ENCODE measurements around the gene DUSP7.
A peak's percentile ranks its signal among the peaks of the same experiment; 100 is the strongest.

The DUSP7 gene

DNA sequence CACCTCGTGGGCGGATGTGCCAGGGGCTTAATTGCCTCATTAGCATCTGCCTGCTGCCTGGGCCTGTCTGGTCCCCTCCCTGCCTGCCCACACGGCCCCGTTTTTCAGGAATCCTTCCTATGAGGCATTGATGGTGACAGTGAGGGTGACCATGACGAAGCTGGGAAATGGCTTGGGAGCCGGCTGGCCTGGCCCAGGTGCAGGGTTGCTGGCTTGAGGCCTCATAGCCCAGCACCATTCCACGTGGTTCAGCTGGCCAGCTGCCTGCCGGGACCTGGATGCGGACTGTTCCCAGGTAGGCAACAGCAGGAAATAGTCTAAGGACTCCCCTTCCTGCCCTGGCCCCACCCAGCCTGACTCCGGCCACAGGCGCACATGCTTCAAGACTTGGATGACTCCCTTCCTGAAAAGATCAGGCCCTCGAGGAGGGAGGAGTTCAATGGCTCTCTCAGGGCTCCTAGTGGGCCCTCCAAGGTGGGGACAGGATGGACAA lies 8.9 kb upstream of the DUSP7 start:
- no peak for DNase-seq (ENCODE audit: low spot score)
- TF ChIP-seq, protein P1, sequence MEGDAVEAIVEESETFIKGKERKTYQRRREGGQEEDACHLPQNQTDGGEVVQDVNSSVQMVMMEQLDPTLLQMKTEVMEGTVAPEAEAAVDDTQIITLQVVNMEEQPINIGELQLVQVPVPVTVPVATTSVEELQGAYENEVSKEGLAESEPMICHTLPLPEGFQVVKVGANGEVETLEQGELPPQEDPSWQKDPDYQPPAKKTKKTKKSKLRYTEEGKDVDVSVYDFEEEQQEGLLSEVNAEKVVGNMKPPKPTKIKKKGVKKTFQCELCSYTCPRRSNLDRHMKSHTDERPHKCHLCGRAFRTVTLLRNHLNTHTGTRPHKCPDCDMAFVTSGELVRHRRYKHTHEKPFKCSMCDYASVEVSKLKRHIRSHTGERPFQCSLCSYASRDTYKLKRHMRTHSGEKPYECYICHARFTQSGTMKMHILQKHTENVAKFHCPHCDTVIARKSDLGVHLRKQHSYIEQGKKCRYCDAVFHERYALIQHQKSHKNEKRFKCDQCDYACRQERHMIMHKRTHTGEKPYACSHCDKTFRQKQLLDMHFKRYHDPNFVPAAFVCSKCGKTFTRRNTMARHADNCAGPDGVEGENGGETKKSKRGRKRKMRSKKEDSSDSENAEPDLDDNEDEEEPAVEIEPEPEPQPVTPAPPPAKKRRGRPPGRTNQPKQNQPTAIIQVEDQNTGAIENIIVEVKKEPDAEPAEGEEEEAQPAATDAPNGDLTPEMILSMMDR (IDR thresholded peaks at IDR 0.05; ENCODE audit: extremely low read depth, missing control alignments), result no peak

DNA sequence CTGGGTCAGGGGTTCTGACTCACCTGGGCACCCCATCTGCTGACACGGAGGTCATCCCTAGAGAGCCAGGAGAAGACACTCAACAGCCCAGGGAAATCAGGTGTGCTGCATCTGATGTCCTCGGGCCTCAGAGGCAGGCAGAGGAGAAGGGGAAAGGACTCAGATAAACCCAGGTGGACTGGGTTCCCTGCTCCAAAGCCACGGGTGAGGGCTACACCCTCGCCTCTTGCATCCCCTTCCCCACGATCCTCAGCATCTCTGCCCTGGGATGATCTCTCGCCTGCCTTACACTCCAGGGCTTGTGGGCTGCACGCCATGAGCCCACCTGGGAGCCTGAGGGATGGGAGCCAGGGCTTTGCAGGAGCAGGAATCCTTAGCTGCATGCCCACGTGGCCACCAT lies 8.2 kb upstream of the DUSP7 start:
- TF ChIP-seq, protein P1 (IDR thresholded peaks at IDR 0.05; ENCODE audit: extremely low read depth, missing control alignments), result no peak
- no peak for DNase-seq (ENCODE audit: low spot score)

DNA sequence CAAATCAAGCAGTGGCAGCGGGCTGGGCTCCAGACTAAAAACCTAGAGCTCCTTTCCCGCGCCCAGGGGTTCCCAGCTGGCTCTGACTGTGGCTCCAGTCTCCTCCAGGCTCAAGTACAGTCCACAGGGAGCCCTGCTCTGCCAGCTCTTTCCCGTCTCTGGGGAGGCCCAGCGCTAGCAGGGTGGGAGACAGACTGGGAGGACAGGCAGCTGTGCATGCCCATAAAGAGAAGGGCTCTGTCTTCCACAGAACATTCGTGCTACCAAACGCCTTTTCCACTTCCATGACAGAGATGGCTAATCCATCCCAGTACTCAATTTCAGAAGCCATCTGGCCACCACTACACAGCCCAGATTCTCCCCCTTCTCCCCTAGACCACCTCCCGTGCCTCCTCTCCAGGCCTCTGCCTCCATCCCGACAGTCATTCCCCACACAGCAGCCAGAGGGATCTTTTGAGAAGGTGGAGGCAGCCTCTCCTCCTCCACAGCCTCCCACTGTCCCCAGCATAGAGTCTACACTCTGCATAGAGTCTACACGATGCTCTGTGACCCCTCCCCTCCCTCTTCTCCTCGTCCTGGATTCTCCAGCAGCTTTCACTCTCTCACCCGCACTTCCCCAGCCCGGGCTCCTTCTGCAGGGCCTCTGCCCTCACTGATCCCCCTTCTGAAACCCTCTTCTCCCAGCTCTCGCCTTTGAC lies 6.8 kb upstream of the DUSP7 start:
- no peak for DNase-seq (ENCODE audit: low spot score)
- TF ChIP-seq, protein P1 (IDR thresholded peaks at IDR 0.05; ENCODE audit: extremely low read depth, missing control alignments), result no peak

DNA sequence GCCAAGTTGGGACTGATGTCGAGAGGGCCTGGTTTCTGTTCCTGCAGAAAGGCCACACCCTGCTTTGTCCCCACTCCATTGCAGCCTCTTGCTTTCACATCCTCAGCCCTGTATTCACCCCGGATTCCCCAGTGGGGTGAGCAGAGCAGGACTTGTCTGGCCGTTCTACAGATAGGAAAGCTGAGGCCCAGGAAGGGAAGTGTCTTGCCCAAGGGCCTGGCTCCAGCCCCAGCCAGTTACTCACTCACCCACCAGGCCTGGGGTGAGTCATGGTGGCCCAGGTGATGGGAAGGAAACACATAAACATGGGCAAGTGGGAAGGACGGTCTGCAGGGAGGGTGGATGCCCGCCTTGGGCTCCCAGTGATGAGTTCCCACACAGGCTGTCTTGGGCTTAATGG lies 6.1 kb upstream of the DUSP7 start:
- TF ChIP-seq, protein P1 (IDR thresholded peaks at IDR 0.05; ENCODE audit: extremely low read depth, missing control alignments), result no peak
- DNase-seq (ENCODE audit: low spot score), result peak; percentile 71

DNA sequence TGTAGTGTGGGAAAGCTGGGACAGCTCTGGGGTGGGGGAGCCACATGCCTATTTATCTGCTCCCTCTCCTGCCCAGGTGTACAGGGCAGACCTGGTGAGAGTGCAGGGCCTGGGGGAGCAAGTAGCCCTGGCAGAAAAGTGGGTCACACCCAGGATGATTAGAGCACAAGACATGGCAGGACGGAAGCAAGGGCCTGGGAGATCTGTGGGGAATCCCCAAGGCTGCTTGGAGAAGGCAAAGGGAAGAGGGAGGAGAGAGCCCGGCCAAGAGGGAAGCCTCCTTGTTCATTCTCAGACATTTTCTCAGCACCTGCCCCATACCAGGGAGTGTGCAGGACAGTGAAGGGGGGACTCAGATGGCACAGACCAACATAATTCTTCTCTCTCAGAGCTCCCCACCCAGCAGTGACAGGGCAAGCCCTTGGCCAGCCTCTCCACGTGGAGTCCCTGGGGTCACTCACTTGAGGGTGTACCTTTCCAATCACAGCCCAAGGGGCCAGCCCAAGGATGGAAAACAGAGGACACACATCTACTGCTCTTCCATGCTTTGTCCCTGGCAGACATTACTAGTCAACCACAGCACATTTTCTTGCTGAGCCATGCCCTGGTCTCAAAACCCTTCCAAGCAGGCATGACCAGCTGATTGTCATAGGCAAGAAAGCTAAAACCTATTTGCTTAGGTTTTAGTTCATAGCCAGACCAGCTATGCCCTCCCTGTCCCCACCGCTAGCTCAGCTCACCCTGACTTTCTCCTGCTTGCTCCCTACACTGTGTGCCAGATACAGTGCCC lies 4.9 kb upstream of the DUSP7 start:
- no peak for DNase-seq (ENCODE audit: low spot score)
- TF ChIP-seq, protein P1 (IDR thresholded peaks at IDR 0.05; ENCODE audit: extremely low read depth, missing control alignments), result no peak

DNA sequence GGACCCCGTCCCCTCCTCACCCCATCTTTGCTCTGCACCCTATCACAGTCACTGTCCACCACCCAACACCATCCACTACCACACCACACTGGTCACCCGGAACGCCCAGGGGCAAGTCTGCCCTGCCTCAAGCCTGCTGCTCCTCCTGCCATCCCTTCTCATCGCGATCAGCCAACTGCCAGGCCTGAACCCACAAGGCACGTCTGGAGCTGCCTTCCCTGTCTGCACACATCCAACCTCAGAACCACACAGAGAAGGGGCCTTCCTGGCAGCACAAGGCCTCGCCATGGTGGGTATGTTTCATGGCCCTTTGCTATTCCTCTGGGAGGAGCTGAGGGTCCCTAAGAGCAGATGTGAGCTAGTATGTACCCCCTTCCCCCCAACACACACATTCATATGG lies 3.4 kb upstream of the DUSP7 start:
- TF ChIP-seq, protein P1 (IDR thresholded peaks at IDR 0.05; ENCODE audit: extremely low read depth, missing control alignments), result no peak
- no peak for DNase-seq (ENCODE audit: low spot score)

DNA sequence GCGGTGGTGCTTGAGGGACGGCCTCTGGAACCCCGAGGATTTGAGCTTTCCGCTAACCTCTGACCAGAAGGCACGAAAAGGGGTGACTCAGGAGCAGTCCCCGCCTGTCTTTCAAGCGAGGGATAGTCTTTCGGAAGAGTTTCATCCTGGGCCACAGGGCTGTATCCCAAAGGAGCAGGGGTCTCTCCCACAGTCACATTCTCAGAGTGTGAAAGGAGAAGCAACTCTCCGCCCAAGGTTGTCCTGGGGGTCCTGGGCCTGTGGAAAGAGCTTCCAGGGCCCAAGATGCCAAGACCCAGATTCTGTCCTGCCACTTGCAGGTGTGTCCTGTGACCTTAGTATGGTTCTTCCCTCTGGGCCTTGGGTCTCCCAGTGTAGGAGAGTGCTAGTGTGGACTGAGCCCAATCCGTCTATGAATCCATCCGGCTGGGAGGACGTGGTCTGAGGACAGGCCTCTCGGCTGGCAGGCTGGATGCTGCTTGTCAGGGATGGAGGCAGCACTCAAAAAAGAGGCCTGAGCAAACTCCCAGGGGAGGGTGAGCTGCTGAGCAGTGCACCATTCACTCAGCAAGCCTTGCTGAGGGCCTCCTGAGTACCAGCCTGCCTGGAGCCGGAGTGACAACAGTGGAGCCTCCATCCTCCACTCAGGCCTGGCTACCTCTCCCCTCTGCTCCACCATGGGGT lies 1.6 kb upstream of the DUSP7 start:
- no peak for DNase-seq (ENCODE audit: low spot score)
- TF ChIP-seq, protein P1 (IDR thresholded peaks at IDR 0.05; ENCODE audit: extremely low read depth, missing control alignments), result no peak

Measured in GM20000 (cell line).